ENCODE measurements around the gene IGFBP5. TPM values are rescaled to one million over a fixed set of nuclear protein-coding genes. Genes with fewer than 3 reads are reported as not detected.

IGFBP5 gene
- total RNA-seq, 4 donors from 2014 or later = 178 to 1,859 (median 1,369) TPM

DNA sequence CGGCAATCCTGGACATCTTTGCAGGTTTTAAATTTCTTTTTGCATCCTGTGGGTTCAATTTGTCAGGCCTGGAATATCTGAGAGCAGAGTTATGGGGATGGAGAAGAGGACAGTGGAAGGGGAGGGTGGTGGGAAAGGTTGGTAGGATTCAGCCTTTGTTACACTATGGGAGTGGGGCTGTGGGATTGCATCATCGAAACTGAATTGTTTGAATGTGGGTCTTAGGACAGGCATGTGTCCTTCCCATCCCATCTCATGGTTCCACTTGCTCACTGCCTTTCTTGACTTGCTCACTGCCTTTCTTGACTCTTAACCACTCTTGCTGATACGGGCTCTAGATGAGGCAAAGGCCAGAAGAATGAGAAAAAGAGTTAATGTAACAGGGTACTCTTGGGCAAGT is 49.2 kb downstream of the IGFBP5 start:
- Histone ChIP-seq H3K27ac (no peak overlapping the region), H3K4me3 (no peak overlapping the region), H3K9me3 (no peaks in the 10 kb centered on the region), H3K27me3 (no peaks in the 10 kb centered on the region), H3K36me3 (no peaks in the 10 kb centered on the region), H3K4me1 (peaks cover 0 to 32% (median 5%) of the 10 kb centered on the region in 4 donors)
- 97% methylated on average over 3 of the region's 3 CpGs for WGBS, 2 donors
- TF ChIP-seq POLR2A (IDR thresholded peaks at IDR 0.05) = no peak
- no peak for TF ChIP-seq EP300 (IDR thresholded peaks at IDR 0.05)
- TF ChIP-seq, protein P1, sequence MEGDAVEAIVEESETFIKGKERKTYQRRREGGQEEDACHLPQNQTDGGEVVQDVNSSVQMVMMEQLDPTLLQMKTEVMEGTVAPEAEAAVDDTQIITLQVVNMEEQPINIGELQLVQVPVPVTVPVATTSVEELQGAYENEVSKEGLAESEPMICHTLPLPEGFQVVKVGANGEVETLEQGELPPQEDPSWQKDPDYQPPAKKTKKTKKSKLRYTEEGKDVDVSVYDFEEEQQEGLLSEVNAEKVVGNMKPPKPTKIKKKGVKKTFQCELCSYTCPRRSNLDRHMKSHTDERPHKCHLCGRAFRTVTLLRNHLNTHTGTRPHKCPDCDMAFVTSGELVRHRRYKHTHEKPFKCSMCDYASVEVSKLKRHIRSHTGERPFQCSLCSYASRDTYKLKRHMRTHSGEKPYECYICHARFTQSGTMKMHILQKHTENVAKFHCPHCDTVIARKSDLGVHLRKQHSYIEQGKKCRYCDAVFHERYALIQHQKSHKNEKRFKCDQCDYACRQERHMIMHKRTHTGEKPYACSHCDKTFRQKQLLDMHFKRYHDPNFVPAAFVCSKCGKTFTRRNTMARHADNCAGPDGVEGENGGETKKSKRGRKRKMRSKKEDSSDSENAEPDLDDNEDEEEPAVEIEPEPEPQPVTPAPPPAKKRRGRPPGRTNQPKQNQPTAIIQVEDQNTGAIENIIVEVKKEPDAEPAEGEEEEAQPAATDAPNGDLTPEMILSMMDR (IDR thresholded peaks at IDR 0.05) = no peak
- no peak for DNase-seq (ENCODE audit: low spot score in 2 of 2)

DNA sequence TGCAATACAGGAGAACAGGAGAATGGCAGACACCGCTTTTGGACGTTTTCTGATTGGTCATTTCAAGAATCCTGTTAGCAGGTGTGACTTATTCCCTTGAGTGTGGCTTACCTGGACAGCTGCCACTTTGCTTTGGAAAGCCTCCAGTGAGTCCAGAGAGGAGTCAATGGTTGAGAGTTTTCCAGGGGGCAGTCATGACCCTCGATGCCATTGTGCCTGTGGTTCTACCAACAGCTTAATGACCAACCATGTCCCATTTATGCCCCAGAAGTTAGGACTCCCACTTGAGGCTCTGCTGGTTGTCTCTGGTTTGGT is 49.8 kb downstream of the IGFBP5 start:
- WGBS, 2 donors = 75 to 83% methylated on average over 3 of the region's 3 CpGs
- H3K27me3 ChIP-seq = no peaks in the 10 kb centered on the region
- no peak for DNase-seq (ENCODE audit: low spot score in 2 of 2)
- no peaks in the 10 kb centered on the region for H3K36me3 ChIP-seq
- H3K27ac ChIP-seq = no peak overlapping the region
- H3K4me1 ChIP-seq = peaks cover 0 to 27% (median 5%) of the 10 kb centered on the region in 4 donors
- no peak overlapping the region for H3K4me3 ChIP-seq
- TF ChIP-seq POLR2A (IDR thresholded peaks at IDR 0.05) (no peak), EP300 (IDR thresholded peaks at IDR 0.05) (no peak)
- TF ChIP-seq, protein P1 (IDR thresholded peaks at IDR 0.05) = no peak
- H3K9me3 ChIP-seq = no peaks in the 10 kb centered on the region

DNA sequence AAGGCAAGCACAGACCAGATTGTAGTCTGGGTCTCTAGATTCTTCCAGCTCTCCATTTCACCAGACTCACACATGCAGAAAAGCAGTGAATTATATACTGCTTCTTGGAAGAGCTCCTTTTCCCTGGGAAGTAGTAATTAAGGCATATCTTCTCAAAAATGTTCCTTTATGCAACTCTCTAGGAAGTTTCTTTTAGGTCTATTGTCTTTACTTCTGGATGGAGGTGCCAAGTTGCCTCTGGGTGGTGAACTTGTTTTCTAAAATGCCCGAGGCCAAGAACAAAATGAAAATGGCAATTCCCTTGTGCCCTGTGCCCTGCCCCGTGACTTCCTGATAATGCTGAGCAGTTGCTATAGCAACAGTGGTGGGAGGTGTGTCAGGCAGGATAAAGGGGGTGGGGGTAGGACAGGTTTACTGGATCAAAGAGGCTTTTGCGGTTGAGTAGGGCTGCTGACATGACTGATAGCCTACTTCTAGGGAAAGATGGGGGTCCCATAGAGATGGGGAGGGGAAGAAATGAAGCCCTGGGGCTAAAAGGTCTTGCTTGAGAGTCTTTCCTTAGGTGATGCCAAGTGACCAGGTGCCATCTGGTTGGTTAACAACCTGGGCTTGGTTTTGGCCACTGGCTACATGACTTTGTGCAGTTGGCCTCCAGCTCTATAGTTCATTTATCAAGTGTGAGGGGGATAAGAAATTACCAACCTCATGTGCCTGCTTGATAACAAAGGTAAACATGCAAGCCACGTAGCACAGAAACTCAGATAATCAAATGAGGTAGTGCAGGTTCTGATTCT is 50.3 kb downstream of the IGFBP5 start:
- Histone ChIP-seq H3K4me3 (no peak overlapping the region), H3K27ac (peak overlapping the region in 2 of 4 donors; percentile 15 to 63), H3K36me3 (no peaks in the 10 kb centered on the region), H3K4me1 (peaks cover 0 to 21% (median 5%) of the 10 kb centered on the region in 4 donors), H3K9me3 (no peaks in the 10 kb centered on the region), H3K27me3 (no peaks in the 10 kb centered on the region)
- no peak for DNase-seq (ENCODE audit: low spot score in 2 of 2)
- WGBS, 2 donors = 46 to 58% methylated on average over 4 of the region's 4 CpGs
- TF ChIP-seq POLR2A (IDR thresholded peaks at IDR 0.05) = no peak
- TF ChIP-seq, protein P1 (IDR thresholded peaks at IDR 0.05) = no peak
- TF ChIP-seq EP300 (IDR thresholded peaks at IDR 0.05) = no peak

DNA sequence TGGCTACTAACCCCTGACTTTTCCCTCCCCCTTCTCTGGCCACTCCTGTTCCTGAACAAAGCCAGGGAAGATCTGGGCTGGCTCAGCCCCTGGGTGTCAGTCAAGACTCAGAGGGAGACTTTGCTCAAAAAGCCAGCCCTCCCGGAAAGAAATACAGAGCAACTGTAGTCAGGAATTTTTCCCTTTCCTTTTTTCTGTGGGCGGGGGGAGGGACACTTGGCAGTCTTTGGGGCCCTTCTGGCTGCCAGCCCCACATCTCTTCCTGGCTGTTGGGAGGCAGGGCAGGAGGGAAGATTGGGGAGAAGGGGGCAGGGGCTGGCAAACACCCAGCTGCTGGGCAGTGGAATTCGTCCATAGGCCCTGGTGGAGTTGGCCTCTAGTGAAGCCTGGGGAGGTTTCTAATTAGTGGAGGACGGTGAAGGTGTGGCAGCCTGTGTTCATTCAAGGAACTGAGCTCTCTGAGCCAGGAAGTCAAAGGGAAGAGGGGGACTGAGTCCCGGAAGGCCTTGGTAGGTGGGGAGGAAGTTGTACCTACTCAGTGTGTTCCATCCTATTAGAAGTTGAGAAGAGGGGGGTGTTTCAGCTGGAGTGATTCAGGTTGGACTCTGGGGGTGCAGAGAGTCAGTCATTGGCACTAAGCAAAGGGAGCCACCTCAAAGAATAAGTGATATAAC is 51.2 kb downstream of the IGFBP5 start:
- Histone ChIP-seq H3K27ac (peak overlapping the region in 3 of 4 donors; percentile 15 to 63 (median 22)), H3K27me3 (peaks cover 0 to 2% of the 10 kb centered on the region in 2 donors), H3K36me3 (no peaks in the 10 kb centered on the region), H3K4me1 (peaks cover 0 to 18% (median 5%) of the 10 kb centered on the region in 4 donors), H3K4me3 (no peak overlapping the region), H3K9me3 (no peaks in the 10 kb centered on the region)
- 8 to 13% methylated on average over 5 of the region's 5 CpGs for WGBS, 2 donors
- TF ChIP-seq EP300 (IDR thresholded peaks at IDR 0.05) (no peak), POLR2A (IDR thresholded peaks at IDR 0.05) (no peak)
- TF ChIP-seq, protein P1 (IDR thresholded peaks at IDR 0.05) = no peak
- DNase-seq (ENCODE audit: low spot score in 2 of 2) = no peak

DNA sequence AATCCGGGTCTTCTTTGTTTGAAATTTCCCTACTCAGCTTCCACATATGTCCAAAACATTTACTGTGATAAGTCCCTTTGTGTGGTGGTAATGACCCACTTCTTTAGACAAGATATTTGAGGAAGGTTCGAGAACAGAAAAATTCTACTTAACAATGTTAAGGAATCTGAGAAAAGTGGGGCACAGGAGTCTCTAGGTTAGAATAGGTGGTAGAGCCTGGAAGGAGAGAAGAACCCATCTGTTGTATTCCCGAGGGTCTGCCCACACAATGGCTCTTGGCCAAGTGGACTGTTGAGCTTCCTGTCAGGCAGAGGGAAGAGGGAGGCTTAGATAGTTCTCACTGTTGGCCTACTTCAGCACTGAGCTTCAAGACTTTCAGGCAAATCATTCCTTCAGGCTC is 57.9 kb downstream of the IGFBP5 start:
- Histone ChIP-seq H3K4me3 (no peak overlapping the region), H3K27ac (no peak overlapping the region), H3K9me3 (no peaks in the 10 kb centered on the region), H3K36me3 (no peaks in the 10 kb centered on the region), H3K27me3 (peaks cover 0 to 60% of the 10 kb centered on the region in 2 donors), H3K4me1 (peaks cover 0 to 49% (median 26%) of the 10 kb centered on the region in 4 donors)
- no peak for DNase-seq (ENCODE audit: low spot score in 2 of 2)
- 47 to 58% methylated on average over 3 of the region's 3 CpGs for WGBS, 2 donors
- TF ChIP-seq POLR2A (IDR thresholded peaks at IDR 0.05) (no peak), EP300 (IDR thresholded peaks at IDR 0.05) (no peak)

Measured in tibial nerve (tissue), 4 donors.